ENCODE measurements around the gene MOSPD3. TPM values are rescaled to one million over a fixed set of nuclear protein-coding genes. Genes with fewer than 3 reads are reported as not detected.

The MOSPD3 gene
- polyA plus RNA-seq, 1 of the 3 experiments (the other 2 are of a cell fraction) = 61.7 TPM

- TF ChIP-seq SIN3A (IDR thresholded peaks at IDR 0.05; ENCODE audit: borderline replicate concordance, low read depth, low read length) (peak; percentile 95), TCF12 (IDR thresholded peaks at IDR 0.05) (peak; percentile 99), CTCF (IDR thresholded peaks at IDR 0.05) (no peak), EZH2phosphoT487 (IDR thresholded peaks at IDR 0.05; ENCODE audit: borderline replicate concordance, low read depth) (no peak), EP300 (IDR thresholded peaks at IDR 0.05; ENCODE audit: borderline replicate concordance in 1 of 2, low read depth in 1 of 2, low read length in 1 of 2) (peak; percentile 90 to 93; a peak in 3 of 4 replicates), JUND (IDR thresholded peaks at IDR 0.05) (no peak; the same call in 1 of the 2 replicates)
- TF ChIP-seq, protein P1, sequence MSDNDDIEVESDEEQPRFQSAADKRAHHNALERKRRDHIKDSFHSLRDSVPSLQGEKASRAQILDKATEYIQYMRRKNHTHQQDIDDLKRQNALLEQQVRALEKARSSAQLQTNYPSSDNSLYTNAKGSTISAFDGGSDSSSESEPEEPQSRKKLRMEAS (IDR thresholded peaks at IDR 0.05; ENCODE audit: low read depth) = peak; percentile 99
- TF ChIP-seq, protein P2, sequence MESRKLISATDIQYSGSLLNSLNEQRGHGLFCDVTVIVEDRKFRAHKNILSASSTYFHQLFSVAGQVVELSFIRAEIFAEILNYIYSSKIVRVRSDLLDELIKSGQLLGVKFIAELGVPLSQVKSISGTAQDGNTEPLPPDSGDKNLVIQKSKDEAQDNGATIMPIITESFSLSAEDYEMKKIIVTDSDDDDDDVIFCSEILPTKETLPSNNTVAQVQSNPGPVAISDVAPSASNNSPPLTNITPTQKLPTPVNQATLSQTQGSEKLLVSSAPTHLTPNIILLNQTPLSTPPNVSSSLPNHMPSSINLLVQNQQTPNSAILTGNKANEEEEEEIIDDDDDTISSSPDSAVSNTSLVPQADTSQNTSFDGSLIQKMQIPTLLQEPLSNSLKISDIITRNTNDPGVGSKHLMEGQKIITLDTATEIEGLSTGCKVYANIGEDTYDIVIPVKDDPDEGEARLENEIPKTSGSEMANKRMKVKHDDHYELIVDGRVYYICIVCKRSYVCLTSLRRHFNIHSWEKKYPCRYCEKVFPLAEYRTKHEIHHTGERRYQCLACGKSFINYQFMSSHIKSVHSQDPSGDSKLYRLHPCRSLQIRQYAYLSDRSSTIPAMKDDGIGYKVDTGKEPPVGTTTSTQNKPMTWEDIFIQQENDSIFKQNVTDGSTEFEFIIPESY (IDR thresholded peaks at IDR 0.05; ENCODE audit: borderline replicate concordance, low read depth) = no peak
These were observed 9.2 kb upstream of the MOSPD3 start (continued) for GRCh38 chr7:100602889-100603725.

DNA sequence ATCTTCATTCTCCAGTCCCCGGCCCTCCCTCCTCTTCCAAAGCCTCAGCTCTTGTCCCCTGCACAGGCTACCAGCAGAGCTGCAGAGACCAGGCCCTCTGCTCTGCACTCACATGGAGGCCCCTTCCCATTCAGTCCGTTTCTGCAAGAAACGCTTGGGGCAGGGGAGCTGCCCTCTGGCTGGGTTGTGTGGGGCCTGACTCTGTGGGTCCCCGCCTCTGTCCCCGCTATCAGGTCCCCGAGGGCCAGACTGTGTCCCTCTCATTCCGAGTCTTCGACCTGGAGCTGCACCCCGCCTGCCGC lies 8.7 kb upstream of the MOSPD3 start:
- Histone ChIP-seq H3K27me3 (ENCODE audit: insufficient read depth) (no peaks in the 10 kb centered on the region), H3K9me2 (no peaks in the 10 kb centered on the region), H3K27ac (ENCODE audit: low read depth in 2 of 2, low read length in 1 of 2) (peak overlapping the region; percentile 69 to 97), H3K4me3 (ENCODE audit: low read depth in 2 of 2, low read length in 1 of 2) (peak overlapping the region; percentile 67 to 76), H3K4me1 (ENCODE audit: control insufficient read depth in 1 of 2, insufficient read depth in 2 of 2, low read depth in 1 of 2, low read length in 1 of 2) (peaks cover 10 to 25% of the 10 kb centered on the region in 2 experiments; a peak in 3 of 4 replicates), H3K9me3 (no peaks in the 10 kb centered on the region), H3F3A (replicated peaks; ENCODE audit: insufficient read depth) (peaks cover 38% of the 10 kb centered on the region), H2AFZ (ENCODE audit: low read depth) (peak overlapping the region; percentile 69), H3K79me2 (ENCODE audit: insufficient read depth) (peaks cover 18% of the 10 kb centered on the region), H4K20me1 (ENCODE audit: insufficient read depth) (no peaks in the 10 kb centered on the region), H3K36me3 (replicated peaks in 1 of 2; ENCODE audit: control insufficient read depth in 1 of 2, insufficient read depth in 2 of 2, low read length in 1 of 2) (peaks cover 27 to 32% of the 10 kb centered on the region in 2 experiments), H3K4me2 (peak overlapping the region; percentile 97), H3K9ac (peak overlapping the region; percentile 69)
- ChIA-PET POLR2A (interaction anchor here (0.6 to 3.7 kb wide), 11 partner anchors 9 to 224 kb away, joined by 3 to 63 read pairs (median 5); partner anchors contain the start of genes FBXO24, GNB2, LRCH4 and MEPCE), CTCF (interaction anchor here (0.7 to 5.4 kb wide), 15 partner anchors 9 to 248 kb away, joined by 3 to 62 read pairs (median 4); partner anchors contain the start of genes FBXO24, LRCH4, MOSPD3 and POP7)
- TF ChIP-seq YY1 (IDR thresholded peaks at IDR 0.05; ENCODE audit: low read depth) (no peak), SMC3 (IDR thresholded peaks at IDR 0.05; ENCODE audit: low read depth, low read length) (no peak), EZH2phosphoT487 (IDR thresholded peaks at IDR 0.05; ENCODE audit: borderline replicate concordance, low read depth) (no peak), PBX3 (IDR thresholded peaks at IDR 0.05) (no peak), IRF3 (IDR thresholded peaks at IDR 0.05; ENCODE audit: low read depth, low read length) (no peak; the same call in 1 of the 2 replicates), RXRA (IDR thresholded peaks at IDR 0.05; ENCODE audit: borderline replicate concordance, low read depth) (no peak)
- 12% methylated on average over 10 of the region's 10 CpGs for WGBS (ENCODE audit: low lambda C conversion rate)
- no peak for DNase-seq

All from SK-N-SH (cell line).